AG20443 (cell line): ENCODE data around the gene RGS13.
A peak's percentile ranks its signal among the peaks of the same experiment; 100 is the strongest.

Experiments
- DNase-seq: peaks from one replicate; pipeline ENCODE4 v3.0.0; 2012; ENCODE audit warnings: low spot score, mixed read lengths

RGS13 gene

DNA sequence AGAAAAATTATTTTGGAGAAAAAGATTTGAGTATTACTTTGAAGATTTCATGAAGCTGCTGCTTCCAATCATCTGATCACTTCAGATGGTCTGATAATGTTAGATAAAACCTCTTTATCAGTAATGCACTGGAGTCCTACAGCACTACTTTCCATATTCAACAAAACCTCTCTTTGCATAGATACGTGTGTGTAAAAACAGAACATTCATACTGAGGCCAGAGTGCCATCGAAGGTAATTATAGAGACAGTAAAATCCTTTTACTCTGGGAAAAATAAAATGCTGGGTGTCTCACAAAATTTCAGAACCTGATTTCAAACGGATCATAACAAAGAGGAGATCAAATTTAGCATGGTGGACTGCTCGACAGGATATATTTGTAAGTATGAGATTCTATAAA lies at the start of gene RGS13:
Gene RGS13 (plus strand): TSS at position 209 of the 400 bp plus-strand sequence. CDS start 8,188 bp downstream, outside the sequence.
- no peak for DNase-seq

GRCh38 chr1:192587386-192588266 lies 48.3 kb upstream of the RGS13 start:
- DNase-seq: no peak

DNA sequence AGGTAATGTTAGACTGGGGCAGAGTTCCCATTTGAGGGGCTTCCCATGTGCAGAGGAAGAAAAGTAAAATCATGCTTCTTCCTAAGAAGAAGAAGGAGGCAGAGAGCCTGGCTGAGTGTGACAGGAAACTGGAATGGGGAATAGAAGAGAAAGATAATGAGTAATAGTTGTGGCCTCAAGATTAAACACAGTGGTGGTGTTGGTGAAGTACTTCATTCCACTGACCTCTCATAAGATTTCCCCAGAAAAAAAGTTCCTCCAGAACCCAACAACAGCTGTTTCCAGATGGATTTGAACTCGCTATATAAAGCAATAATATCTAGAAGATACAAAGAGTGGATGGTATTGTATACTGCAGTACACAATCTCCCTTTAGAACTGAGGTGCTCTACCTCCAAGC lies 47.4 kb upstream of the RGS13 start:
- DNase-seq: peak; percentile 37

GRCh38 chr1:192589813-192590212 lies 46.1 kb upstream of the RGS13 start:
- DNase-seq: peak; percentile 14

DNA sequence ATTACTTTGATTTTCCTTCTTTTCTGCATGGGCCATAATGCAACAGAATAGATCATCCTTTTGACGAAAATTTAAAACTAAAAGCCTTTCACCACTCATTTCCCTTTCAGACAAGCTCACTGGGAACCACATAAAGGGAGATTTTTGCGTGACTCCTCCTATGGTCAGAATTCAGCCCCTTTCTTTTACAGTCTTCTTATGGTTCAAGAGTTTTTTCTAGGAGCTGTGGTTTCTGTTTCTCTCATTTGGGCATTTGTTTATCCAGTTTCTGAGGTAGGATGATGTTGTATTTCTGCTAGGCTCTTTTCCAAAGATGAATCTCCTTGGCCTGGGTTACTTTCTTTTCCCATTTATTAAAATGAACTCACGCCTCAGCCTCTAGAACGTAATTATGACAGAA lies 43.4 kb upstream of the RGS13 start:
- no peak for DNase-seq

- peak; percentile 17 for DNase-seq
Measured at GRCh38 chr1:192592981-192593708, 42.8 kb upstream of the RGS13 start.

DNA sequence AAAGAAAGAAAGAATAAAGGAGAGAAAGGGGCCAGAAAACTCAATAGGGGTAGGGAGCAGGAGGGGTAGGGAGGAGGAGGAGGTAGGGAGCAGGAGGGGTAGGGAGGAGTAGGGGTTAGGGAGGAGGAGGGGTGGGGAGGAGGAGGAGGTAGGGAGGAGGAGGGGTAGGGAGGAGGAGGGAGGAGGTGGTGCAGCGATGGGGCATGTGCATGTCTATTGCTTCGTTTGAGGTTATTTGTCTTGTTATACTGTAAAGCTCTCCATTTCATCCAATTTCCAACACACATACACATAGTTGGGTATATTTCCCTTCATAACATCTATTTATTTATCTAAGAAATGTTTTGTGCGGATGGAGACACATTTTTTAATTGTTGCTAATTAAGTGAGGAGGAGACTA lies 40.6 kb upstream of the RGS13 start:
- no peak for DNase-seq

- no peak for DNase-seq
Measured at GRCh38 chr1:192598589-192598988, 37.4 kb upstream of the RGS13 start.

DNA sequence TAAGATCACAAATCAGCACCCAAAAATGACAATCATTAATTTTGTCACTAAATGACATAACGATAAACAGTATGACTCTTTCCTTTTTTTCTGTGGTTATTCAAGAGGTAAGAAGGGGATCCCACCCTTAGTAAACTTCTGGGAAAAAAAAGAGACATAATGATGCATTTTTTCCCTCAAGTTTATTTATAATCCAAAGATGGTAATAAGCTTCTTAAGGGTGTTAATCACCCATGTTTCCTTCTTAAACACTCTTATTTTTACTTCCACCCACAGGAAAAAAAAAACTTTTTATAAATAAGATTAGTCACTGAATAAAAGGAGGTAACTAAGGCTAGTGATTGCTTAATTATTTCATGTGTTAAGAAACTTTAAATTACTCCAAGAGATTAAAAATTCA lies 35.7 kb upstream of the RGS13 start:
- DNase-seq: no peak

DNA sequence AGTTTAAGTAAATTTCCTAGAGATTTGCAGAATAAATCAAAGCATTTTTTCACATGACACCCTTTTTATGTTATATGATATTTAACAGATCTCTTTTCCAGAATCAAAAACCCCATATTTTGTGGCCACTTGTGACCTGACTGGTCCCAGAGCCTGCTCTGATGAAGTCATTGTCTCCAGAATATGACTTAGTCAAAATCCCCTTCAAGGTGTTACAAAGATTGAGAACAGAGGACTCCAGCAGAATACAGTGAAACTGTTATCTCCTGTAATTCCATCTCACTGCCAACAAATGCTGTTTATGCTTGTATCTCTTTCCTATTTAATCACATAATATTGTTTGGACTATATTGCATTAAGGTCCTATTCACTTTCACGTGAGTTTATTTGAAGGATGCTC lies 34.8 kb upstream of the RGS13 start:
- DNase-seq: no peak

GRCh38 chr1:192601567-192601966 lies 34.4 kb upstream of the RGS13 start:
- DNase-seq: no peak

GRCh38 chr1:192602757-192603156 lies 33.2 kb upstream of the RGS13 start:
- DNase-seq: no peak

DNA sequence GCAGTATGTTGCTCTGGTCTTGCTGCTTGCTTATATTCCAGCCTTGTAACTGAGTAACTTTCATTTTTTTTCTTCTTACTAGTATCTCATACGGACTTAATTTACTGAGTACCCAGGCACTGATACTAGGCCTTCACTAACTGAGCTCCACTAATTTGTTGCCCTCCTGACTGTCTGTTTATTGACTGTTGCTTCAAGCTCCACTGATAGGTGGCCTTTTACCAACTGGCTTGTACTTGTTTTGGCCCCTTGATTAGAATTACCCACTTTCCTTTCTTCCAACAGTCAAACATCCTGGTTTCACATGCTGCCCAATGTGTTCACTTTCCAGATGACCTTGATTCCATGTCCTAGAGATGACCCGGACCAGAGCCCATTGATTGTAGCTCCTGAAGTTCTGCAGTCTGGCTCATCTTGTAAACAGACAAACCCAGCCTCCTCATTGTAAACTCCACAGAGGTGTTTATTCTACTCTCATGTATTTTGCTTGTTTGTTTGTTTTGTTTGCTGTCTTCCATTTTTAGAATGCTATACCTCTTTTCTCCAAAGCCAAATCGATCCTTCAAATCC lies 32.6 kb upstream of the RGS13 start:
- DNase-seq: no peak

- no peak for DNase-seq
Measured at GRCh38 chr1:192604979-192605620, 30.8 kb upstream of the RGS13 start.

GRCh38 chr1:192608671-192609070 lies 27.3 kb upstream of the RGS13 start:
- DNase-seq: no peak

DNA sequence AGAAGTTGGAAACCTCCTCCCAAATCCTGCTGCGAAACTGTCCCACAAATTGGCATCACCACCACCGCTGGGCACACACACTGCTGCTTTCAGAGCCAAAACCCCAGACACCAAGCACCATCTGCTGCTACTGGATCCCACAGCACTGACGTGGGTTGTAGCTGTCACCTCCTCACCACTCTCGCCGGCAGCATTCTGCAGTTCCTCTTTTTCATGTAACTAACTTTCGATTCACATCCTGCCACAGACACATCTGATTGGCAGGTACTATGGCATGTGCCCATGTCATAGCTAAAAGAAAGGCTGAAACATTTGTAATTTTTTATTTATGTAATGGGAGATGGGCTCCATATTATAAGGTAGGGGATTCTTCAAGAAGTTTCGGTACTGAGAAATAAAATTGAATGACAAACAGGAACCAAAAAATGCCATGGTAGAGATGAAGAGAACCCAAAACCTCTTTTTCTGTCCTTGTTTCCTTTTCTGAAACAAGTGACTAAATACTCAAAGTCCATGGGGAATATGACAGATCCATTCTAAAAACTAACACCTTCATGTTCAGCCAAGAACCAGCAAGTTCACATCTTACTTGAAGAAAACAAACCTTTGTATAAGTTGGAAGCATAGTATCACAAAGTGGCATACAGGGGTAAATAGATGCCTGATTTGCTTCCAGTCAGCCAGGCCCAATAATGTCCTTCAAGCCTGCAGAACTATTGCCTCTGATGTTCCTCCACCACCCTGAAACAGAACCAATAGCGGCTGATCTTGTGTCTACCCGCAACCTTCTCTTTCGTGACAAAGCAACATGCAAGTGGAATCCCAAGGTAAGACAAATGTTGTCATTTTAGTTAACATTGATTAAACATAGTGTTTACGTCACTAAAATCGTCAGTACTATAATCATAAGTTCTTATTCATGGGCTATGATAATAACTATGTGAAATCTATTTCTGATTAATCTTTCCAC lies 26.6 kb upstream of the RGS13 start:
- DNase-seq: peak; percentile 37

DNA sequence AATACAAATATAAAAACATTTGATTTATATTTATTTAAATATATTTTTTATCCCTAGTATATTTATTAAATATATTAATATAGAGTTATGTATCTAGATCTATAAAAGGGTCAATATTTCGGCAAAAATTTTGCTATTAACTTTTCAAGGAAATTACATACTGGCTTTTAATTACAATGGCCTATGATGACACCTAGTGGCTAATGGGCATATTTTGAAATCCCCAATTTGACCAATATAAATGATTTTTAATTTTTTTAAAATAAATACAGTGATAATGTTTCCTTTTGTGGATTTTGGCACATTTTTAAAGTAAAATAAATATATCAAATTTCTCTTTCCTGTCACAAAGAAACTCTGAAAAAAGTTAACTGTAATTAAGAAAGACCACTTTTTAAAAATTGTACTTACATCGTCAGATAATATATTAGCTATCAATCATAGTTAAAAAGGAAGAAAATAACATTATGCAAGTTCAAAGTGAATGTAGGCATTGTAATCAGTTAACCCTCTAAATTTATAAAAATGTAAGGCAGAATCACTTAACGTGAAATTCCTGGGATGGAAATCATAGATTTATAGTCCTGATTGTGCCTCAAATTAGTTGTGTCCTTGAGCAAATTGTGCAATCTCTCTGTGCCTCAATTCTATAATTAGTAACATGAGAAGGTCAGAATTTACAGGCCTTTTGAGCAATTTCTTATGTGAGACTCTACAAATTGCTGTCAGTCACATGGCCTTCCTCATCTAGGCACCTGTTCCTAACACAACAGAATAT lies 25.6 kb upstream of the RGS13 start:
- peak; percentile 32 for DNase-seq

DNA sequence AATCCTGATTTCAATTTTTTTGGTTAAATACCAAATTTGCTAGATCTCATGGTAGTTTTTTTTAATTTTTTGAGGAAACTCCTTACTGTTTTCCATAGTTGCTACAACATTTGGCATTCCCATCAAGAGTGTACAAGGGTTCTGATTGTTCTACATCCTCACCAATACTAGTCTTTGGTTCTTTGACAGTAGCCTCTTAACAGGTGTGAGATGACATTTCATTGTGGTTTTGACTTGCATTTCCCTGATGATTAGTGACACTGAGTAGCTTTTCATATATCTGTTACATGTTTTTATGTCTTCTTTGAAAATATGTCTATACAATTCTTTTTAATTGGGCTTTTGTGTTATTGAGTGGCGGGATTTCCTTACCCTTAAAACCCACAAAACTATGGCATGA lies 20.9 kb upstream of the RGS13 start:
- no peak for DNase-seq

GRCh38 chr1:192620071-192620635 lies 15.8 kb upstream of the RGS13 start:
- DNase-seq: no peak
